SU-DHL-6 (cell line): ENCODE measurements around the gene CERS6.

Source experiments
- H2AFZ ChIP-seq: fragments of 200-600 bp; sonication (generic); 2 replicates; pipeline ENCODE4 v1.6.1; 2014; ENCODE audit warnings: low read depth, mild to moderate bottlenecking, moderate library complexity, mixed read lengths, antibody characterized with exemption, low read length; ENCODE audit not compliant: severe bottlenecking
- H3F3A ChIP-seq: fragments of 200-600 bp; shearing (Covaris generic); 2 replicates; pipeline ENCODE4 v1.6.0; 2016; ENCODE audit warnings: antibody characterized with exemption, mild to moderate bottlenecking; ENCODE audit not compliant: insufficient read depth
- H3K27ac ChIP-seq: fragments of 200-600 bp; sonication (generic); 2 replicates; pipeline ENCODE4 v1.5.1; 2016; ENCODE audit warnings: low read depth, mild to moderate bottlenecking, low read length, moderate library complexity, mixed read lengths
- H3K27me3 ChIP-seq: fragments of 200-600 bp; sonication (generic), shearing (Covaris generic); 2 replicates; pipeline ENCODE4 v1.6.0; 2014; ENCODE audit warnings: mild to moderate bottlenecking, low read length
- H3K36me3 ChIP-seq: fragments of 200-600 bp; sonication (generic); 2 replicates; pipeline ENCODE4 v1.6.1; 2014; ENCODE audit warnings: mild to moderate bottlenecking, low read length, mixed read lengths
- H3K4me2 ChIP-seq: fragments of 300-600, 200-600 bp; shearing (Covaris generic), sonication (generic); 2 replicates; pipeline ENCODE4 v1.6.0; 2014; ENCODE audit warnings: low read length, low read depth, mild to moderate bottlenecking; ENCODE audit not compliant: poor library complexity, severe bottlenecking
- H3K4me3 ChIP-seq: fragments of 200-600 bp; sonication (generic); 2 replicates; pipeline ENCODE4 v1.5.1; 2014; ENCODE audit warnings: antibody characterized with exemption, low read length, mild to moderate bottlenecking, mixed read lengths; ENCODE audit not compliant: insufficient read depth, poor library complexity, severe bottlenecking
- H3K79me2 ChIP-seq: fragments of 200-600 bp; sonication (generic); 2 replicates; pipeline ENCODE4 v1.6.1; 2014; ENCODE audit warnings: mild to moderate bottlenecking, low read length, moderate library complexity; ENCODE audit not compliant: insufficient read depth
- H3K9ac ChIP-seq: fragments of 200-600 bp; sonication (generic); 2 replicates; pipeline ENCODE4 v1.7.0; 2014; ENCODE audit warnings: mild to moderate bottlenecking, low read length
- H3K9me2 ChIP-seq: fragments of 200-600 bp; sonication (generic); replicated peaks from 2 replicates; pipeline ENCODE4 v1.6.1; 2014; ENCODE audit warnings: low read length; ENCODE audit not compliant: insufficient read depth
- H3K9me3 ChIP-seq: fragments of 200-600 bp; sonication (generic); 2 replicates; pipeline ENCODE4 v1.6.1; 2014; ENCODE audit warnings: low read length, mixed read lengths; ENCODE audit not compliant: insufficient read depth
- H4K20me1 ChIP-seq: fragments of 200-600 bp; sonication (generic); 2 replicates; pipeline ENCODE4 v1.6.1; 2014; ENCODE audit warnings: low read depth, mild to moderate bottlenecking, antibody characterized with exemption, low read length, moderate library complexity, mixed read lengths
- EZH2phosphoT487 ChIP-seq: fragments of 200-600 bp; sonication (generic), shearing (Covaris generic); conservative IDR thresholded peaks from 2 replicates; pipeline ENCODE4 v1.6.1; 2018; ENCODE audit warnings: mild to moderate bottlenecking, antibody characterized with exemption, low read length, moderate library complexity, mixed read lengths
- TF ChIP-seq, protein P1 (sequence below): fragments of 200-600 bp; sonication (generic); IDR thresholded peaks from one replicate; pipeline ENCODE4 v1.5.1; 2017; ENCODE audit warnings: antibody characterized with exemption, mild to moderate bottlenecking, low read length, moderate library complexity; ENCODE audit not compliant: insufficient read depth, poor library complexity, severe bottlenecking

The CERS6 gene

DNA sequence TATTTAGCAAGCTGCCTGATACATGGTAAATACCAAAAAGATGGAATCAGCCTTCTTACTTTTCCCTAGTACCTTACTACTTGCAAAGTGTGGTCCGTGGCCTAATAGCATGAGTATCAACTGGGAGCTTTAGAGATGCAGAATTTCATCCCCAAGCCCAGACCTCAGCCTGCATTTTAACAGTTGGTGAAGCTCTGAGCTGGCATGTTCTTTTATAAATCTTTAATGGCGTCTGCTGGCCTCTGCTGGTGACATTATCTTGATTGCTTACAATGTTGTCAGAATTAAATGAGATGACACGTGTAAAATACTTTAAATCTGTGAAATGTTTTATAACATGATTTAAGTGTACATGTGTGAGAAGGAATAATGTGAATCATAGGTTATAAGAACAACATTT is 231.2 kb downstream of the CERS6 start:
- Histone ChIP-seq H3K79me2 (no peaks in the 10 kb centered on the region), H3K27me3 (no peaks in the 10 kb centered on the region), H3K9me3 (no peaks in the 10 kb centered on the region), H2AFZ (no peak overlapping the region), H3K9ac (no peak overlapping the region), H3K27ac (no peak overlapping the region), H3K4me2 (no peak overlapping the region), H3K9me2 (no peaks in the 10 kb centered on the region), H4K20me1 (no peaks in the 10 kb centered on the region), H3K36me3 (no peaks in the 10 kb centered on the region), H3F3A (no peaks in the 10 kb centered on the region), H3K4me3 (no peak overlapping the region)
- TF ChIP-seq, protein P1, sequence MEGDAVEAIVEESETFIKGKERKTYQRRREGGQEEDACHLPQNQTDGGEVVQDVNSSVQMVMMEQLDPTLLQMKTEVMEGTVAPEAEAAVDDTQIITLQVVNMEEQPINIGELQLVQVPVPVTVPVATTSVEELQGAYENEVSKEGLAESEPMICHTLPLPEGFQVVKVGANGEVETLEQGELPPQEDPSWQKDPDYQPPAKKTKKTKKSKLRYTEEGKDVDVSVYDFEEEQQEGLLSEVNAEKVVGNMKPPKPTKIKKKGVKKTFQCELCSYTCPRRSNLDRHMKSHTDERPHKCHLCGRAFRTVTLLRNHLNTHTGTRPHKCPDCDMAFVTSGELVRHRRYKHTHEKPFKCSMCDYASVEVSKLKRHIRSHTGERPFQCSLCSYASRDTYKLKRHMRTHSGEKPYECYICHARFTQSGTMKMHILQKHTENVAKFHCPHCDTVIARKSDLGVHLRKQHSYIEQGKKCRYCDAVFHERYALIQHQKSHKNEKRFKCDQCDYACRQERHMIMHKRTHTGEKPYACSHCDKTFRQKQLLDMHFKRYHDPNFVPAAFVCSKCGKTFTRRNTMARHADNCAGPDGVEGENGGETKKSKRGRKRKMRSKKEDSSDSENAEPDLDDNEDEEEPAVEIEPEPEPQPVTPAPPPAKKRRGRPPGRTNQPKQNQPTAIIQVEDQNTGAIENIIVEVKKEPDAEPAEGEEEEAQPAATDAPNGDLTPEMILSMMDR = no peak
- no peak for TF ChIP-seq EZH2phosphoT487

- H3K27ac ChIP-seq = no peak overlapping the region
These were observed 234.4 kb downstream of the CERS6 start for GRCh38 chr2:168690381-168690885.

DNA sequence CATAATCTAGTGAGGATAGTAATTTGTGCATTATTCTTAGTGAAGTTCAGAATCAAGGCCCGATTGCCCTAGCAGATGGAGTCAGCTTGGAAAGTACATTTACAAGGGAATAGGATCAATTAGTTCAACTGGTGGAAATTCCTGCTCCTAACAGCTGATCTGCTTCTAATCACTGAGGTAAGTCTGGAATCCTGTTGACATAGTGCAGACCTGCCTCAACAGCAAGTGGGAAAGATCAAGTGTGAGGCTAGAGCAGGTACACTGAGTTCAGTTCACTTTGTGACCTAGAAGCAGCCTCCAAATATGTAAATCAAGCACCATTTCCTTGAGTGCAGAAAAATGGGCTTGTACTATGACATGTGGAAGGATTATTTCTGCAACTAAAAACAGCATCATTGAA is 235.1 kb downstream of the CERS6 start:
- Histone ChIP-seq H3F3A (no peaks in the 10 kb centered on the region), H3K4me3 (no peak overlapping the region), H3K4me2 (no peak overlapping the region), H3K27me3 (no peaks in the 10 kb centered on the region), H2AFZ (no peak overlapping the region), H3K79me2 (no peaks in the 10 kb centered on the region), H3K9me2 (no peaks in the 10 kb centered on the region), H3K27ac (no peak overlapping the region), H3K36me3 (no peaks in the 10 kb centered on the region), H4K20me1 (no peaks in the 10 kb centered on the region), H3K9me3 (no peaks in the 10 kb centered on the region), H3K9ac (no peak overlapping the region)
- TF ChIP-seq, protein P1 = no peak
- TF ChIP-seq EZH2phosphoT487 = no peak

More at GRCh38 chr2:168690381-168690885, 234.4 kb downstream of the CERS6 start:
- Histone ChIP-seq H3K4me2 (no peak overlapping the region), H3K9me2 (no peaks in the 10 kb centered on the region), H3K9ac (no peak overlapping the region), H3K36me3 (no peaks in the 10 kb centered on the region), H3F3A (no peaks in the 10 kb centered on the region), H3K9me3 (no peaks in the 10 kb centered on the region), H2AFZ (no peak overlapping the region), H3K4me3 (no peak overlapping the region), H3K79me2 (no peaks in the 10 kb centered on the region), H3K27me3 (no peaks in the 10 kb centered on the region), H4K20me1 (no peaks in the 10 kb centered on the region)
- TF ChIP-seq EZH2phosphoT487 = no peak
- TF ChIP-seq, protein P1 = no peak
